GM18517 (cell line): ENCODE measurements around the gene ARMC6.
A peak's percentile ranks its signal among the peaks of the same experiment; 100 is the strongest.

Experiments used
- ATAC-seq: cut with Tn5 transposase; IDR thresholded peaks from one replicate; pipeline ENCODE4 v1.9.1; 2021; ENCODE audit warnings: mild to moderate bottlenecking, moderate library complexity; ENCODE audit not compliant: unreplicated experiment

Gene ARMC6

GRCh38 chr19:19033426-19034203 is at the start of gene ARMC6, which contains the start of gene SUGP2:
ARMC6 (plus strand) TSS chr19:19033603; CDS start chr19:19034210, 607 bp downstream.
SUGP2 (minus strand) TSS chr19:19033517; CDS start chr19:19031071, 2,446 bp downstream.
- ATAC-seq: peak; percentile 73

GRCh38 chr19:18984251-18984650 is 49.2 kb upstream of the ARMC6 start:
- no peak for ATAC-seq

- ATAC-seq: no peak
Observed at GRCh38 chr19:18985257-18985656, 48.1 kb upstream of the ARMC6 start.

- no peak for ATAC-seq
Observed at GRCh38 chr19:18987456-18987855, 45.9 kb upstream of the ARMC6 start.

GRCh38 chr19:18989316-18989715 is 44.1 kb upstream of the ARMC6 start:
- ATAC-seq: no peak

GRCh38 chr19:18990128-18990708 is 43.2 kb upstream of the ARMC6 start:
- ATAC-seq: no peak

- ATAC-seq: no peak
Observed at GRCh38 chr19:18991006-18991405, 42.4 kb upstream of the ARMC6 start.

- no peak for ATAC-seq
Observed at GRCh38 chr19:18991468-18991867, 41.9 kb upstream of the ARMC6 start.

GRCh38 chr19:18992696-18993095 is 40.7 kb upstream of the ARMC6 start:
- ATAC-seq: no peak

GRCh38 chr19:18993115-18993514 is 40.3 kb upstream of the ARMC6 start:
- no peak for ATAC-seq

GRCh38 chr19:18995804-18996241 is 37.6 kb upstream of the ARMC6 start:
- ATAC-seq: no peak

- ATAC-seq: no peak
Observed at GRCh38 chr19:18996351-18996750, 37.1 kb upstream of the ARMC6 start.

- no peak for ATAC-seq
Observed at GRCh38 chr19:18996796-18997394, 36.5 kb upstream of the ARMC6 start.

- ATAC-seq: no peak
Observed at GRCh38 chr19:18998276-18998675, 35.1 kb upstream of the ARMC6 start.

- no peak for ATAC-seq
Observed at GRCh38 chr19:18999016-18999758, 34.2 kb upstream of the ARMC6 start.

- no peak for ATAC-seq
Observed at GRCh38 chr19:18999896-19000620, 33.3 kb upstream of the ARMC6 start.

- ATAC-seq: no peak
Observed at GRCh38 chr19:19004144-19004543, 29.3 kb upstream of the ARMC6 start.

- no peak for ATAC-seq
Observed at GRCh38 chr19:19006213-19006612, 27.2 kb upstream of the ARMC6 start.

GRCh38 chr19:19009951-19010350 is 23.5 kb upstream of the ARMC6 start:
- no peak for ATAC-seq

GRCh38 chr19:19010551-19010950 is 22.9 kb upstream of the ARMC6 start:
- no peak for ATAC-seq

- ATAC-seq: no peak
Observed at GRCh38 chr19:19021115-19021514, 12.3 kb upstream of the ARMC6 start.
